Parathyroid adenoma (tissue), 2 donors: Measurements from ENCODE around the gene RALB.
"Not testable (repeated sequence)": the region's sequence is repeated elsewhere in the genome, so short reads cannot be mapped to it uniquely, and the experiment has no call there.

Experiments used
- H2AFZ ChIP-seq: fragments of 300-600 bp; sonication (generic); one replicate; pipeline ENCODE4 v1.7.0; 2017; ENCODE audit warnings: antibody characterized with exemption, mild to moderate bottlenecking
- H3K27ac ChIP-seq: fragments of 300-600 bp; sonication (generic); one replicate; pipeline ENCODE4 v1.7.0; 2017
- H3K27me3 ChIP-seq: fragments of 300-600 bp; sonication (generic); one replicate; pipeline ENCODE4 v1.7.0; 2017; ENCODE audit warnings: low read length; ENCODE audit not compliant: control insufficient read depth, insufficient read depth
- H3K36me3 ChIP-seq: fragments of 300-600 bp; sonication (generic); one replicate; pipeline ENCODE4 v1.7.0; 2017; ENCODE audit warnings: low read length; ENCODE audit not compliant: control insufficient read depth, insufficient read depth
- H3K4me1 ChIP-seq: fragments of 300-600 bp; sonication (generic); one replicate; pipeline ENCODE4 v1.7.0; 2017; ENCODE audit warnings: control low read depth
- H3K4me2 ChIP-seq: fragments of 300-600 bp; sonication (generic); one replicate; pipeline ENCODE4 v1.7.0; 2017; ENCODE audit warnings: low read length
- H3K4me3 ChIP-seq: fragments of 300-600 bp; sonication (generic); one replicate; pipeline ENCODE4 v1.7.0; 2017; ENCODE audit warnings: low read depth, low read length
- H3K79me2 ChIP-seq: fragments of 300-600 bp; sonication (generic); one replicate; pipeline ENCODE4 v1.7.0; 2017; ENCODE audit warnings: control low read depth
- H3K9ac ChIP-seq: fragments of 300-600 bp; sonication (generic); one replicate; pipeline ENCODE4 v1.7.0; 2017; ENCODE audit warnings: mild to moderate bottlenecking
- H3K9me3 ChIP-seq: fragments of 300-600 bp; sonication (generic); one replicate; pipeline ENCODE4 v1.7.0; 2017; ENCODE audit warnings: low read length; ENCODE audit not compliant: control insufficient read depth
- TF ChIP-seq, protein P1 (sequence below): fragments of 300-600 bp; sonication (generic); IDR thresholded peaks from one replicate; pipeline ENCODE4 v1.7.0; 2017; ENCODE audit warnings: antibody characterized with exemption, mild to moderate bottlenecking
- donor health status: primary hyperparathyroidism.

Gene RALB

DNA sequence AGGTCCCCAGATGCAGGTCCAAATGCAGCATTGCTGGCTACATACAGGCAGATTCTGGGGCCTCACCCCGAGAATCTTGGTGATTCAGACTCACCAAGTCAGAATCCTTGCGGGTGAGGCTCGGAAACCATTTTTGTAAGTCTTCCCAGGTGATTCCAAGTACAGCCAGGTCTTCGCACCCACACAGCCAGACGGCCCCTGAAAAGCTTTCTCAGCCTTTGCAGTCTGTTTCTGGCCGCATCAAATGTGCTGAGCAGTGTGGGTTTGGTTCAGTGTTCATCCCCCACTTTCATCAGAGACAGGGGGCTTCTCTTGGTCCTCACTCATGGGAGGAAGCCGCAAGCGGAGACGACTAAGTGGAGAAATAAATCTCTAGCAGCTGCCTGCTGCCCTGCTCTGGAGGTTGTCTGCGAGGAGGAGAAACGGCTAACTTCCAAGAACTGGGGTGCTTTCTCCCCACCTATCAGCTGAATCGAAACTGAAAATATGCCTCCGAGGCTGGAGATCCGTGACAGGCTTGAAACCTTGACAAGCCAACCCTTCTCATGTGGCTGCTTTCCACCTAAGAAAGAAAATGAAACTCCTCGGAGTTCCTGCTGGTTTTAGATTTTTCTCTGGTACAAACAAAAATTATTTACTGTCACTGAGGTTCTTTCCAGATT, 20.5 kb upstream of the RALB start:
- TF ChIP-seq, protein P1, sequence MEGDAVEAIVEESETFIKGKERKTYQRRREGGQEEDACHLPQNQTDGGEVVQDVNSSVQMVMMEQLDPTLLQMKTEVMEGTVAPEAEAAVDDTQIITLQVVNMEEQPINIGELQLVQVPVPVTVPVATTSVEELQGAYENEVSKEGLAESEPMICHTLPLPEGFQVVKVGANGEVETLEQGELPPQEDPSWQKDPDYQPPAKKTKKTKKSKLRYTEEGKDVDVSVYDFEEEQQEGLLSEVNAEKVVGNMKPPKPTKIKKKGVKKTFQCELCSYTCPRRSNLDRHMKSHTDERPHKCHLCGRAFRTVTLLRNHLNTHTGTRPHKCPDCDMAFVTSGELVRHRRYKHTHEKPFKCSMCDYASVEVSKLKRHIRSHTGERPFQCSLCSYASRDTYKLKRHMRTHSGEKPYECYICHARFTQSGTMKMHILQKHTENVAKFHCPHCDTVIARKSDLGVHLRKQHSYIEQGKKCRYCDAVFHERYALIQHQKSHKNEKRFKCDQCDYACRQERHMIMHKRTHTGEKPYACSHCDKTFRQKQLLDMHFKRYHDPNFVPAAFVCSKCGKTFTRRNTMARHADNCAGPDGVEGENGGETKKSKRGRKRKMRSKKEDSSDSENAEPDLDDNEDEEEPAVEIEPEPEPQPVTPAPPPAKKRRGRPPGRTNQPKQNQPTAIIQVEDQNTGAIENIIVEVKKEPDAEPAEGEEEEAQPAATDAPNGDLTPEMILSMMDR, result no peak
- H3K27ac ChIP-seq, result peak overlapping the region; percentile 97
- H3K9ac ChIP-seq, result peak overlapping the region; percentile 6
- peak overlapping the region; percentile 56 for H3K4me2 ChIP-seq
- peak overlapping the region; percentile 77 for H2AFZ ChIP-seq
- H3K4me1 ChIP-seq, result peaks cover 49% of the 10 kb centered on the region
- H3K79me2 ChIP-seq, result peaks cover 5% of the 10 kb centered on the region
- no peaks in the 10 kb centered on the region for H3K9me3 ChIP-seq
- no peaks in the 10 kb centered on the region for H3K36me3 ChIP-seq
- H3K27me3 ChIP-seq, result no peaks in the 10 kb centered on the region
- H3K4me3 ChIP-seq, result peak overlapping the region; percentile 47

DNA sequence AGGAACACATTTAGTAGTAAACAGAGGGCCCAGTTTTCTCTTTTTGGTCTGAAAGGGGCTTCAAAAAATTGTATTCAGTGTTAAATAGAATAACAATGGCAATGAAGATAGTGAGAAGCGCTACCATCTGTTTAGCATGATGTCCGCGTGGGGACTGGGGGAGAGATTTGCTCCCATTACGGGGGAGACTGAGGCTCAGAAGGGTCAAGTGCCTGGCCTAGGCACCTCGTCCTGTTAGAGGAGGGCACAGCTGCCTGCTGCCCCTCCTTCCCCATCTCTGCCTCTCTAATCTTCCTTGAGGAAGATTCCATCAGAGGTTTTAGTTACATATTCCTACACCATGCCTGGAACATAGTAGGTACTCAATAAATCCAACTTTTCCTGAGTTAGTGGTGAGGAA, 19.4 kb upstream of the RALB start:
- Histone ChIP-seq H3K79me2 (peaks cover 5% of the 10 kb centered on the region), H3K9ac (no peak overlapping the region), H3K27ac (peak overlapping the region; percentile 97), H3K4me3 (no peak overlapping the region), H3K4me1 (peaks cover 39% of the 10 kb centered on the region), H3K9me3 (no peaks in the 10 kb centered on the region), H3K27me3 (no peaks in the 10 kb centered on the region), H2AFZ (peak overlapping the region; percentile 77), H3K4me2 (no peak overlapping the region), H3K36me3 (no peaks in the 10 kb centered on the region)
- TF ChIP-seq, protein P1, result no peak

DNA sequence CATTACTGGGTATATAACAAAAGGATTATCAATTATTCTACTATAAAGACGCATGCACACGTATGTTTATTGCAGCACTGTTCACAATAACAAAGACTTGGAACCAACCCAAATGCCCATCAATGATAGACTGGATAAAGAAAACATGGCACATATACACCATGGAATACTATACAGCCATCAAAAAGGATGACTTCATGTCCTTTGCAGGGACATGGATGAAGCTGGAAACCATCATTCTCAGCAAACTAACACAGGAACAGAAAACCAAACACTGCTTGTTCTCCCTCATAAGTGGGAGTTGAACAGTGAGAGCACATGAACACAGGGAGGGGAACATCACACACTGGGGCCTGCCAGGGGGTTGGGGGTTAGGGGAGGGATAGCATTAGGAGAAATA, 17.5 kb upstream of the RALB start:
- not testable (repeated sequence) for H3K4me3 ChIP-seq, H2AFZ ChIP-seq, H3K36me3 ChIP-seq, H3K79me2 ChIP-seq, H3K27ac ChIP-seq, H3K27me3 ChIP-seq, H3K4me2 ChIP-seq, H3K9ac ChIP-seq, H3K9me3 ChIP-seq
- peaks cover 30% of the 10 kb centered on the region for H3K4me1 ChIP-seq

DNA sequence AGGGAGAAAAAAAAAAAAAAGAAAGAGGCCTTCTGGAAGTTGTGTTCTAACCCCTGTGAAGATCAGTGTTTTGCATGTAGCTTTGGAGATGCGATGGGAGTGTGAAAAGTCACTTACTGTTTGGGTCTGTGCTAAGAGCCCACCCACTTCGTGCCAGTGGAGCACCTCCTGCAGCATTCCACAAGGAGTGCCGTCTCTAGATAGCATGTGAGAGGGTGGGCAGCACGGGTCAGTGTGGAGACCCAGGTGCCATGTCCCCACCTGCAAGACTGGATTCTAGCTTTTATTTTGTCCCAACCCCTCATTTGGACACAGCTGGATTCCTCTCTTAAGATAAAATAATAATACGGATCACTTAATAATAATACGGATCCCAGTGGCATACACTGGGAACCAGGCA, 17.0 kb upstream of the RALB start:
- H2AFZ ChIP-seq, result no peak overlapping the region
- H3K27me3 ChIP-seq, result no peaks in the 10 kb centered on the region
- H3K4me1 ChIP-seq, result peaks cover 27% of the 10 kb centered on the region
- H3K4me2 ChIP-seq, result no peak overlapping the region
- no peak overlapping the region for H3K4me3 ChIP-seq
- H3K9me3 ChIP-seq, result no peaks in the 10 kb centered on the region
- peaks cover 7% of the 10 kb centered on the region for H3K79me2 ChIP-seq
- H3K9ac ChIP-seq, result no peak overlapping the region
- TF ChIP-seq, protein P1, result no peak
- no peaks in the 10 kb centered on the region for H3K36me3 ChIP-seq
- no peak overlapping the region for H3K27ac ChIP-seq

DNA sequence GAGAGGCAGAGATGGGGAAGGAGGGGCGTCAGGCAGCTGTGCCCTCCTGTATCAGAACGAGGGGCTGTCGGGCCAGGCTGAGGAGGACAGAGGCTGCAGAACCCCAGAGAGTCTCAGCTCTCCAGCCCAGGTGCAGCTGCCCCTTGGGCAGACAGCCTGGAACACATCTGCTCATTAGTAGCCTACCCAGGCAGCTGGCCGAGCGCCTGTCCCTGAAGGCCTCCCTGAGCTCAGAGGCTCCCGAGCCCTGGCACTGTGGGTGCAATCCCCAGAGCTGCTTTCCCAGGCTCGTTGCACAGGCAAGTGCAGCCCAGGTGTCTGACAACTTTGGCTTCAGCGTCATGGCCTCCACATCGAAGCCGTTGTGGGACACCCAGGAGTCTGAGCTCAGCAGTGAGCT, 16.3 kb upstream of the RALB start:
- H3K9me3 ChIP-seq, result no peaks in the 10 kb centered on the region
- H3K4me2 ChIP-seq, result no peak overlapping the region
- H2AFZ ChIP-seq, result no peak overlapping the region
- H3K9ac ChIP-seq, result no peak overlapping the region
- H3K36me3 ChIP-seq, result no peaks in the 10 kb centered on the region
- H3K27ac ChIP-seq, result no peak overlapping the region
- peaks cover 7% of the 10 kb centered on the region for H3K79me2 ChIP-seq
- no peaks in the 10 kb centered on the region for H3K27me3 ChIP-seq
- peaks cover 21% of the 10 kb centered on the region for H3K4me1 ChIP-seq
- H3K4me3 ChIP-seq, result no peak overlapping the region
- TF ChIP-seq, protein P1, result no peak
